Renal pelvis (tissue), 4 donors: Measurements from ENCODE around the gene CACNA1G. TPM values are rescaled to one million over a fixed set of nuclear protein-coding genes. Genes with fewer than 3 reads are reported as not detected.

ENCODE experiments used
- DNase-seq: peaks from one replicate; pipeline ENCODE4 v3.0.0-alpha.2; 2013
- polyA plus RNA-seq, 3 donors: library from polyadenylated mRNA; unstranded; fragments of 120-200 nt; gene quantifications; one replicate each; pipeline ENCODE4 v1.2.1, GENCODE V29; 2013; ENCODE audit not compliant: insufficient read length in 3 of 3

Gene CACNA1G
- polyA plus RNA-seq, 3 donors: 6.3 to 8.1 (median 7.7) TPM

GRCh38 chr17:50609380-50610074 lies 49.0 kb downstream of the CACNA1G start:
- no peak for DNase-seq

GRCh38 chr17:50611634-50612033 lies 51.1 kb downstream of the CACNA1G start:
- no peak for DNase-seq

- DNase-seq: no peak
These were observed 51.8 kb downstream of the CACNA1G start for GRCh38 chr17:50612281-50612680.

GRCh38 chr17:50613007-50613992 lies 52.8 kb downstream of the CACNA1G start:
- no peak for DNase-seq

GRCh38 chr17:50614471-50615051 lies 54.0 kb downstream of the CACNA1G start:
- no peak for DNase-seq

- no peak for DNase-seq
These were observed 55.3 kb downstream of the CACNA1G start for GRCh38 chr17:50615828-50616227.

- DNase-seq: no peak
These were observed 57.8 kb downstream of the CACNA1G start for GRCh38 chr17:50618300-50618699.

GRCh38 chr17:50618941-50619340 lies 58.4 kb downstream of the CACNA1G start:
- no peak for DNase-seq

- no peak for DNase-seq
These were observed 59.0 kb downstream of the CACNA1G start for GRCh38 chr17:50619489-50619888.

- no peak for DNase-seq
These were observed 59.7 kb downstream of the CACNA1G start for GRCh38 chr17:50620237-50620636.

GRCh38 chr17:50620858-50621257 lies 60.3 kb downstream of the CACNA1G start:
- DNase-seq: no peak

GRCh38 chr17:50621574-50622031 lies 61.1 kb downstream of the CACNA1G start:
- no peak for DNase-seq

- no peak for DNase-seq
These were observed 63.9 kb downstream of the CACNA1G start for GRCh38 chr17:50624321-50624934.

- DNase-seq: no peak
These were observed 64.7 kb downstream of the CACNA1G start for GRCh38 chr17:50625032-50625871.

- DNase-seq: peak; percentile 72
These were observed 65.6 kb downstream of the CACNA1G start for GRCh38 chr17:50626037-50626574.

- DNase-seq: no peak
These were observed 66.7 kb downstream of the CACNA1G start for GRCh38 chr17:50627036-50627781.

- DNase-seq: no peak
These were observed 67.5 kb downstream of the CACNA1G start for GRCh38 chr17:50627782-50628601.

GRCh38 chr17:50629902-50630301 lies 69.4 kb downstream of the CACNA1G start:
- no peak for DNase-seq
